SU-DHL-6 (cell line): ENCODE data around the gene TMEM171.

Experiments used
- H2AFZ ChIP-seq: fragments of 200-600 bp; sonication (generic); 2 replicates; pipeline ENCODE4 v1.6.1; 2014; ENCODE audit warnings: low read depth, mild to moderate bottlenecking, moderate library complexity, mixed read lengths, antibody characterized with exemption, low read length; ENCODE audit not compliant: severe bottlenecking
- H3F3A ChIP-seq: fragments of 200-600 bp; shearing (Covaris generic); 2 replicates; pipeline ENCODE4 v1.6.0; 2016; ENCODE audit warnings: antibody characterized with exemption, mild to moderate bottlenecking; ENCODE audit not compliant: insufficient read depth
- H3K27ac ChIP-seq: fragments of 200-600 bp; sonication (generic); 2 replicates; pipeline ENCODE4 v1.5.1; 2016; ENCODE audit warnings: low read depth, mild to moderate bottlenecking, low read length, moderate library complexity, mixed read lengths
- H3K27me3 ChIP-seq: fragments of 200-600 bp; sonication (generic), shearing (Covaris generic); 2 replicates; pipeline ENCODE4 v1.6.0; 2014; ENCODE audit warnings: mild to moderate bottlenecking, low read length
- H3K36me3 ChIP-seq: fragments of 200-600 bp; sonication (generic); 2 replicates; pipeline ENCODE4 v1.6.1; 2014; ENCODE audit warnings: mild to moderate bottlenecking, low read length, mixed read lengths
- H3K4me2 ChIP-seq: fragments of 300-600, 200-600 bp; shearing (Covaris generic), sonication (generic); 2 replicates; pipeline ENCODE4 v1.6.0; 2014; ENCODE audit warnings: low read length, low read depth, mild to moderate bottlenecking; ENCODE audit not compliant: poor library complexity, severe bottlenecking
- H3K4me3 ChIP-seq: fragments of 200-600 bp; sonication (generic); 2 replicates; pipeline ENCODE4 v1.5.1; 2014; ENCODE audit warnings: antibody characterized with exemption, low read length, mild to moderate bottlenecking, mixed read lengths; ENCODE audit not compliant: insufficient read depth, poor library complexity, severe bottlenecking
- H3K79me2 ChIP-seq: fragments of 200-600 bp; sonication (generic); 2 replicates; pipeline ENCODE4 v1.6.1; 2014; ENCODE audit warnings: mild to moderate bottlenecking, low read length, moderate library complexity; ENCODE audit not compliant: insufficient read depth
- H3K9ac ChIP-seq: fragments of 200-600 bp; sonication (generic); 2 replicates; pipeline ENCODE4 v1.7.0; 2014; ENCODE audit warnings: mild to moderate bottlenecking, low read length
- H3K9me2 ChIP-seq: fragments of 200-600 bp; sonication (generic); replicated peaks from 2 replicates; pipeline ENCODE4 v1.6.1; 2014; ENCODE audit warnings: low read length; ENCODE audit not compliant: insufficient read depth
- H3K9me3 ChIP-seq: fragments of 200-600 bp; sonication (generic); 2 replicates; pipeline ENCODE4 v1.6.1; 2014; ENCODE audit warnings: low read length, mixed read lengths; ENCODE audit not compliant: insufficient read depth
- H4K20me1 ChIP-seq: fragments of 200-600 bp; sonication (generic); 2 replicates; pipeline ENCODE4 v1.6.1; 2014; ENCODE audit warnings: low read depth, mild to moderate bottlenecking, antibody characterized with exemption, low read length, moderate library complexity, mixed read lengths
- EZH2phosphoT487 ChIP-seq: fragments of 200-600 bp; sonication (generic), shearing (Covaris generic); conservative IDR thresholded peaks from 2 replicates; pipeline ENCODE4 v1.6.1; 2018; ENCODE audit warnings: mild to moderate bottlenecking, antibody characterized with exemption, low read length, moderate library complexity, mixed read lengths
- TF ChIP-seq, protein P1 (sequence below): fragments of 200-600 bp; sonication (generic); IDR thresholded peaks from one replicate; pipeline ENCODE4 v1.5.1; 2017; ENCODE audit warnings: antibody characterized with exemption, mild to moderate bottlenecking, low read length, moderate library complexity; ENCODE audit not compliant: insufficient read depth, poor library complexity, severe bottlenecking

TMEM171 gene, protein sequence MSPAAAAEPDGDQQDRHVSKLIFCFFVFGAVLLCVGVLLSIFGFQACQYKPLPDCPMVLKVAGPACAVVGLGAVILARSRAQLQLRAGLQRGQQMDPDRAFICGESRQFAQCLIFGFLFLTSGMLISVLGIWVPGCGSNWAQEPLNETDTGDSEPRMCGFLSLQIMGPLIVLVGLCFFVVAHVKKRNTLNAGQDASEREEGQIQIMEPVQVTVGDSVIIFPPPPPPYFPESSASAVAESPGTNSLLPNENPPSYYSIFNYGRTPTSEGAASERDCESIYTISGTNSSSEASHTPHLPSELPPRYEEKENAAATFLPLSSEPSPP

GRCh38 chr5:73120222-73121118, at the start of gene TMEM171:
TMEM171 (plus strand) TSS chr5:73120575; CDS start chr5:73123374, 2,799 bp downstream.
- Histone ChIP-seq H3K9ac (no peak within 1 kb of the TSS), H3K9me3 (no peaks in the 10 kb centered on the region), H3F3A (no peaks in the 10 kb centered on the region), H3K27me3 (no peaks in the 10 kb centered on the region), H4K20me1 (no peaks in the 10 kb centered on the region), H3K79me2 (no peaks in the 10 kb centered on the region), H3K9me2 (no peaks in the 10 kb centered on the region), H3K4me3 (no peak within 1 kb of the TSS), H2AFZ (no peak within 1 kb of the TSS), H3K36me3 (no peaks in the 10 kb centered on the region), H3K4me2 (no peak within 1 kb of the TSS), H3K27ac (no peak within 1 kb of the TSS)
- TF ChIP-seq, protein P1, sequence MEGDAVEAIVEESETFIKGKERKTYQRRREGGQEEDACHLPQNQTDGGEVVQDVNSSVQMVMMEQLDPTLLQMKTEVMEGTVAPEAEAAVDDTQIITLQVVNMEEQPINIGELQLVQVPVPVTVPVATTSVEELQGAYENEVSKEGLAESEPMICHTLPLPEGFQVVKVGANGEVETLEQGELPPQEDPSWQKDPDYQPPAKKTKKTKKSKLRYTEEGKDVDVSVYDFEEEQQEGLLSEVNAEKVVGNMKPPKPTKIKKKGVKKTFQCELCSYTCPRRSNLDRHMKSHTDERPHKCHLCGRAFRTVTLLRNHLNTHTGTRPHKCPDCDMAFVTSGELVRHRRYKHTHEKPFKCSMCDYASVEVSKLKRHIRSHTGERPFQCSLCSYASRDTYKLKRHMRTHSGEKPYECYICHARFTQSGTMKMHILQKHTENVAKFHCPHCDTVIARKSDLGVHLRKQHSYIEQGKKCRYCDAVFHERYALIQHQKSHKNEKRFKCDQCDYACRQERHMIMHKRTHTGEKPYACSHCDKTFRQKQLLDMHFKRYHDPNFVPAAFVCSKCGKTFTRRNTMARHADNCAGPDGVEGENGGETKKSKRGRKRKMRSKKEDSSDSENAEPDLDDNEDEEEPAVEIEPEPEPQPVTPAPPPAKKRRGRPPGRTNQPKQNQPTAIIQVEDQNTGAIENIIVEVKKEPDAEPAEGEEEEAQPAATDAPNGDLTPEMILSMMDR = no peak
- no peak for TF ChIP-seq EZH2phosphoT487

- Histone ChIP-seq H3K4me3 (no peak overlapping the region), H3K36me3 (no peaks in the 10 kb centered on the region), H3K9ac (no peak overlapping the region), H3K9me3 (no peaks in the 10 kb centered on the region), H3K9me2 (no peaks in the 10 kb centered on the region), H3K27me3 (no peaks in the 10 kb centered on the region), H3K27ac (no peak overlapping the region), H3K79me2 (no peaks in the 10 kb centered on the region), H3K4me2 (no peak overlapping the region), H2AFZ (no peak overlapping the region), H4K20me1 (no peaks in the 10 kb centered on the region), H3F3A (no peaks in the 10 kb centered on the region)
- no peak for TF ChIP-seq EZH2phosphoT487
- TF ChIP-seq, protein P1 = no peak
These were observed 39.3 kb upstream of the TMEM171 start for GRCh38 chr5:73081093-73081492.

DNA sequence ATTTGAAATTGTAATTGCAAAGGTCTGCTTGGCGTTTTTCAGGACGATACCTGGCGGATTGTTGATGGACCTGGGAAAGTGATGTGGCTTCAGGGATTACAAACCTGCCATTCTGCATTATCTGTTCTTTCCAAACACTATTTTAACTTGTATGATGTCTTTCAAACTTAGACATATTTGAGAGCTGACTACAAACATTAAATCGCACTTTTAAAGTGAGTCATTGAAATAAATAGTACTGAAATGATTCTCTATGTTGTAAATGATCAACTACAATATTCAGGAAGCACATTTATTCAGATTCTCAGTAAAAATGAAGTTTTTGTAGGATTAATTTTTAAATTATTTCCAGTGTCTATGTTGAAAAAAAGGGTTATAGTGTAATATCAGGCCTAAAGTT, 32.3 kb upstream of the TMEM171 start:
- H3K4me2 ChIP-seq = no peak overlapping the region
- no peak overlapping the region for H3K4me3 ChIP-seq
- no peaks in the 10 kb centered on the region for H3K9me3 ChIP-seq
- H3F3A ChIP-seq = no peaks in the 10 kb centered on the region
- H3K27me3 ChIP-seq = no peaks in the 10 kb centered on the region
- no peaks in the 10 kb centered on the region for H3K79me2 ChIP-seq
- TF ChIP-seq EZH2phosphoT487 = no peak
- TF ChIP-seq, protein P1 = no peak
- no peaks in the 10 kb centered on the region for H4K20me1 ChIP-seq
- no peak overlapping the region for H3K9ac ChIP-seq
- no peak overlapping the region for H2AFZ ChIP-seq
- H3K36me3 ChIP-seq = no peaks in the 10 kb centered on the region
- no peaks in the 10 kb centered on the region for H3K9me2 ChIP-seq
- H3K27ac ChIP-seq = no peak overlapping the region
